Neural crest cell (in vitro differentiated cells): Measurements from ENCODE around the gene SARNP. TPM values are rescaled to one million over a fixed set of nuclear protein-coding genes. Genes with fewer than 3 reads are reported as not detected.
A peak's percentile ranks its signal among the peaks of the same experiment; 100 is the strongest.

Experiments
- DNase-seq: peaks from one replicate; pipeline ENCODE4 v3.0.0; 2021; ENCODE audit warnings: low read depth, mixed read lengths, low spot score
- H3K27ac Mint-ChIP-seq: one replicate; pipeline ENCODE4 v1.8.0; 2021; ENCODE audit warnings: mild to moderate bottlenecking, mixed read lengths; ENCODE audit not compliant: unreplicated experiment
- H3K27me3 Mint-ChIP-seq: 2 replicates; pipeline ENCODE4 v1.8.0; 2021; ENCODE audit warnings: low read depth, mild to moderate bottlenecking, mixed read lengths
- H3K36me3 Mint-ChIP-seq: 2 replicates; pipeline ENCODE4 v1.8.0; 2021; ENCODE audit warnings: low read depth, mild to moderate bottlenecking, mixed read lengths
- H3K4me1 Mint-ChIP-seq: 2 replicates; pipeline ENCODE4 v1.8.0; 2021; ENCODE audit warnings: mixed read lengths
- H3K4me3 Mint-ChIP-seq: one replicate; pipeline ENCODE4 v1.8.0; 2021; ENCODE audit warnings: mild to moderate bottlenecking, mixed read lengths
- H3K9me3 Mint-ChIP-seq: 2 replicates; pipeline ENCODE4 v1.8.0; 2021; ENCODE audit warnings: mixed read lengths
- total RNA-seq: library from RNA; stranded (reverse); gene quantifications from 2 replicates; pipeline ENCODE4 v1.2.1, GENCODE V29; 2021
- TF ChIP-seq, protein P1 (sequence below): fragments of 200-600 bp; sonication (generic); conservative IDR thresholded peaks from 2 replicates; pipeline ENCODE4 v1.5.0; 2021; ENCODE audit warnings: antibody characterized with exemption, mild to moderate bottlenecking

Gene SARNP
- total RNA-seq, 1 donor from 2014 or later = 121 TPM

DNA sequence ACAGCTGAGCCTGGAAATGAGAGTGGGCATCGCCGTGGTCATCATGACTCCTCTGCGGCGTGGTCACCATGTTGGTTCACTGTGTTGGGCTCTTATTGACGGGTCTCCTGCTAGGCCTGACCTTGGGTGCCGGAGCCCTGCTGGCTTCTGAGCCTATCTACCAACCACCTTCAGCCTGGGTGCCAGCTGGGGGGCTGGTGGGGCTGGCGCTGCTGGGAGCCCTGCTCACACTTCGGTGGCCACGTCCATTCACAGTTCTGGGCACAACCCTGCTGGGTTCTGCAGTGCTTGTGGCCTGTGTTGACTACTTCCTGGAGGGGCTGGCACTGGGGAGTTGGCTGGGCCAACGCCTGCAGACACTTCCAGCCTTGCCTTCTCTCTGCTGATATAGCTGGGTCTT, 15.5 kb upstream of the SARNP start:
- TF ChIP-seq, protein P1, sequence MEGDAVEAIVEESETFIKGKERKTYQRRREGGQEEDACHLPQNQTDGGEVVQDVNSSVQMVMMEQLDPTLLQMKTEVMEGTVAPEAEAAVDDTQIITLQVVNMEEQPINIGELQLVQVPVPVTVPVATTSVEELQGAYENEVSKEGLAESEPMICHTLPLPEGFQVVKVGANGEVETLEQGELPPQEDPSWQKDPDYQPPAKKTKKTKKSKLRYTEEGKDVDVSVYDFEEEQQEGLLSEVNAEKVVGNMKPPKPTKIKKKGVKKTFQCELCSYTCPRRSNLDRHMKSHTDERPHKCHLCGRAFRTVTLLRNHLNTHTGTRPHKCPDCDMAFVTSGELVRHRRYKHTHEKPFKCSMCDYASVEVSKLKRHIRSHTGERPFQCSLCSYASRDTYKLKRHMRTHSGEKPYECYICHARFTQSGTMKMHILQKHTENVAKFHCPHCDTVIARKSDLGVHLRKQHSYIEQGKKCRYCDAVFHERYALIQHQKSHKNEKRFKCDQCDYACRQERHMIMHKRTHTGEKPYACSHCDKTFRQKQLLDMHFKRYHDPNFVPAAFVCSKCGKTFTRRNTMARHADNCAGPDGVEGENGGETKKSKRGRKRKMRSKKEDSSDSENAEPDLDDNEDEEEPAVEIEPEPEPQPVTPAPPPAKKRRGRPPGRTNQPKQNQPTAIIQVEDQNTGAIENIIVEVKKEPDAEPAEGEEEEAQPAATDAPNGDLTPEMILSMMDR = no peak
- Mint-ChIP-seq H3K27me3 (no peaks in the 10 kb centered on the region), H3K36me3 (peaks cover 2% of the 10 kb centered on the region), H3K27ac (no peak overlapping the region), H3K9me3 (no peaks in the 10 kb centered on the region), H3K4me1 (peaks cover 39% of the 10 kb centered on the region), H3K4me3 (peak overlapping the region; percentile 99)
- DNase-seq = no peak

DNA sequence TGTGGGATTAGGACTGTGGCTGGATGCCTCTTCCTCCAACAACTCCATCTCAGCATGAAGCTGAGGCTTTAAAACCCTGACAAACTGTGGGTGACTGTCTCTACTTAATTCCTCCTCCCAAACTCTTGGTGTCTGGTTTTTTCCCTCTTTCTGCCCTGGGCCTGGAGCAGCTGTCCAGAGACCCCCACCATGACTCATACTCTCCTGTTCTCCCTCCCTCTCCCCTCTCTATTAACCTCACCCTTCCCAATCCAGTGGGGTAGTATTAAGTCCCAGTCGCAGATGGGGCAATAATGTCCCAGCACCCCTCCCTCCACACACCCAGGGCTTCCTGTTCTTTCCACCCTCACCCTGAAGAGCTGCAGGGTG, 13.9 kb upstream of the SARNP start:
- Mint-ChIP-seq H3K27ac (peak overlapping the region; percentile 12), H3K4me1 (peaks cover 49% of the 10 kb centered on the region), H3K4me3 (peak overlapping the region; percentile 99), H3K9me3 (no peaks in the 10 kb centered on the region), H3K36me3 (peaks cover 11% of the 10 kb centered on the region), H3K27me3 (no peaks in the 10 kb centered on the region)
- no peak for DNase-seq
- TF ChIP-seq, protein P1 = no peak

DNA sequence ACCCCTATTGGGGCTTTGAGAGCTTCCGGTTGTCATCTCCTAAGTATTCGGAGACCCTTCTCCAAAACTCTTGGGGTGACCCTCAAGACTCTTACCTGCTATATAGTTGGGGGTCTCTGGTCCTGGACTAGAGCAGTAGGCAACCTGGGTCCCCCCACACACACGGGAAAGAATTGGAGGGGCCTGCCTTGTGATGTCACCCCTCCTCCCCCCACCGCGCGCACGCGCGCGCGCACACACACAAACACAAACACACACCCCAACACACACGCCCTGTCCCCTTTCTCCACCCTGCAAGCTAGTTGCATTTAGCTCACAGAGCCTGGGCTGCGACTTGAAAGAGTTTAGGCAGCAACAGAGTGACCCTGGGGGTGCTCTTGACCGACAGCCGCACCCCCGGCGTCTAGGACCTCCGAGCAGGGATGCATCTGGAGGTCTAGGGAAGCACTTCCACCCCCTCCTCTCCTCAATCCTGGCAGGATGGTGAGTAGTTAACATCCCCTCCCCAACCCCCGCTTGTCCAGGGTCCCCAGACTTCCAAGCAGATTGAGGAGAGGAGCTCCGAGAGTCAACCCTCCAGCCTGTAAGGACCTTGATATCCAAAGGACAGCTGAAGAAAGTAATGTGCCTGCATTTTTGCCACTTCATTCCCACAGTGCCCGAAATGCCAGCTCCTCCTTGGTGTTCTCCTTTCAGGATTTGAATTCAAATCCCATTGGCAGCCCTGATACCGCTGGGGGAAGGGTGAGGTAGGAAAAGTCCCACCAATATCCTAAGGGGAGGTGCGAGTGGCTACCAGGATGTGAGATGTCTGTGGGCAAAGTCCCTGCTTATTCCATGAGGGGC, 13.3 kb upstream of the SARNP start:
- Mint-ChIP-seq H3K9me3 (no peaks in the 10 kb centered on the region), H3K27me3 (no peaks in the 10 kb centered on the region), H3K4me1 (peaks cover 53% of the 10 kb centered on the region), H3K4me3 (peak overlapping the region; percentile 99), H3K36me3 (peaks cover 11% of the 10 kb centered on the region), H3K27ac (peak overlapping the region; percentile 99)
- TF ChIP-seq, protein P1 = no peak
- DNase-seq = peak; percentile 62

DNA sequence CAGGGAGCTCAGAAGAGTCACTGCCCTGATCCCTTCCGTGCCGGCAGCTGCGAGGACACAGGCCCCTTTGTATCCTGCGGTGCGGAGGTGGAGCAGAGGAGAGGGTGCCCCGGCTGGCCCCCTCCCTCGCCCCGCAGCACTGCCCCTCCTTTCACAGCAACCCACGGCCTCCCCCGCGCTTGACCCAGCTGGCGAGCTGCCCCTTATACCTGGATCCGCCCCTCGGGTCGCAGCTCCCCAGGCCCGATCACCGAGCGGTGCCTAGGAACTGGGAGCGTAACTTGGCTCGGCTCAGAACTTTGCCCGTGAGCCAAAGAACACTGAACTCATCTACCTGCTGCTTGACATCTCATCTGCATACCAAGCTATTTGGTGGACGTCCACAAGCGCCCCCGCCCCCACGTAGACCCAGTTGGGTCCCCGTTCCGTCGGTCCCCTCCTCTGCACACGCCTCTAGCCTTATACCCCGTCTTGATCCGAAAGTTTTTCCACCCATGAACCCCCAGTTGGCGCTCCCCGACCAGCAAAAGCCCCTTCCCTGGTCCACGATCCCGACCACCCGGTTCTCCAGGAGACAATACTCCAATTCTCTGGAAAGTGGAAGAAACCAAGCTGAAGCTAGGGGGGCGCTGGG, 12.6 kb upstream of the SARNP start:
- Mint-ChIP-seq H3K27ac (peak overlapping the region; percentile 99), H3K36me3 (peaks cover 11% of the 10 kb centered on the region), H3K4me3 (peak overlapping the region; percentile 99), H3K27me3 (no peaks in the 10 kb centered on the region), H3K4me1 (peaks cover 56% of the 10 kb centered on the region), H3K9me3 (no peaks in the 10 kb centered on the region)
- DNase-seq = peak; percentile 59
- TF ChIP-seq, protein P1 = no peak

DNA sequence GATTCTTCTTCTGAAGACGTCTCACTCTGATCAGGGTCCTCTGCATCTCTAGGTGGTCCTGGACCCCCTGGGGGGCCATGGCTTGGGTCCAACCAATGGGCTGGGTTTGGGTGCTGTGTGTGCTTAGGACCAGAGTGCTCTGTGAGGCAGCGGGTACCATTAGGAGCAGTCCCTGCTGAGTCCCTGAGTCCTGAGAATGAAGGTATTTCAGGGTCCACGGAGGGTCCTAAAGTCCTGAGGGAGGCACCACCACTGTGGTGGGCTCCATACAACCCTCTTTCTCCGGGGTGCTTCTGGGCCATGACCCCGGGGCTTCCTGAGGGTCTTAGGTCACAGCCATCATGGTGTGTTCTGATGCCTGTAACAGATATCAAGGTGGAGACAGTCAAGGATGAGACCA, 10.8 kb upstream of the SARNP start:
- peaks cover 11% of the 10 kb centered on the region for H3K36me3 Mint-ChIP-seq

More for the DNA sequence above, 10.8 kb upstream of the SARNP start:
- DNase-seq = no peak
- H3K4me1 Mint-ChIP-seq = peaks cover 62% of the 10 kb centered on the region
- no peaks in the 10 kb centered on the region for H3K27me3 Mint-ChIP-seq
- H3K27ac Mint-ChIP-seq = peak overlapping the region; percentile 91
- TF ChIP-seq, protein P1 = no peak
- H3K9me3 Mint-ChIP-seq = no peaks in the 10 kb centered on the region
- H3K4me3 Mint-ChIP-seq = peak overlapping the region; percentile 99
